ENCODE data around the gene PRUNE2. TPM values are rescaled to one million over a fixed set of nuclear protein-coding genes. Genes with fewer than 3 reads are reported as not detected.

PRUNE2 gene
- total and polyA plus RNA-seq, 2 of the 8 experiments (the other 6 are each of a cell fraction or from before 2014, with no cell fraction given): 5.5 to 13.3 TPM

- TF ChIP-seq, protein P1, sequence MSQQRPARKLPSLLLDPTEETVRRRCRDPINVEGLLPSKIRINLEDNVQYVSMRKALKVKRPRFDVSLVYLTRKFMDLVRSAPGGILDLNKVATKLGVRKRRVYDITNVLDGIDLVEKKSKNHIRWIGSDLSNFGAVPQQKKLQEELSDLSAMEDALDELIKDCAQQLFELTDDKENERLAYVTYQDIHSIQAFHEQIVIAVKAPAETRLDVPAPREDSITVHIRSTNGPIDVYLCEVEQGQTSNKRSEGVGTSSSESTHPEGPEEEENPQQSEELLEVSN (IDR thresholded peaks at IDR 0.05): no peak
- TF ChIP-seq RFX5 (IDR thresholded peaks at IDR 0.05; ENCODE audit: borderline replicate concordance, low read depth, low read length): no peak
- no peak for TF ChIP-seq YY1 (IDR thresholded peaks at IDR 0.05; ENCODE audit: low read depth, low read length)
- TF ChIP-seq CREB1 (IDR thresholded peaks at IDR 0.05): no peak
Observed at GRCh38 chr9:76856016-76856415, 49.9 kb downstream of the PRUNE2 start (continued).

All from H1 (cell line).